Endothelial cell (in vitro differentiated cells): Measurements from ENCODE around the gene AMHR2. TPM values are rescaled to one million over a fixed set of nuclear protein-coding genes. Genes with fewer than 3 reads are reported as not detected.
"Not testable (repeated sequence)": the region's sequence is repeated elsewhere in the genome, so short reads cannot be mapped to it uniquely, and the experiment has no call there.

Experiments used
- DNase-seq: peaks from one replicate; pipeline ENCODE4 v3.0.0; 2021; ENCODE audit warnings: low spot score
- H3K27ac Mint-ChIP-seq: one replicate; pipeline ENCODE4 v1.8.0; 2021; ENCODE audit warnings: mixed read lengths, inconsistent platforms; ENCODE audit not compliant: unreplicated experiment
- H3K27me3 Mint-ChIP-seq: one replicate; pipeline ENCODE4 v1.8.0; 2021; ENCODE audit warnings: mild to moderate bottlenecking, moderate library complexity, mixed read lengths, inconsistent platforms; ENCODE audit not compliant: unreplicated experiment
- H3K36me3 Mint-ChIP-seq: one replicate; pipeline ENCODE4 v1.8.0; 2021; ENCODE audit warnings: mild to moderate bottlenecking, low read depth, mixed read lengths, inconsistent platforms; ENCODE audit not compliant: unreplicated experiment
- H3K4me1 Mint-ChIP-seq: one replicate; pipeline ENCODE4 v1.8.0; 2021; ENCODE audit warnings: mild to moderate bottlenecking, mixed read lengths, inconsistent platforms; ENCODE audit not compliant: unreplicated experiment
- H3K4me3 Mint-ChIP-seq: one replicate; pipeline ENCODE4 v1.8.0; 2021; ENCODE audit warnings: mild to moderate bottlenecking, mixed read lengths, inconsistent platforms; ENCODE audit not compliant: unreplicated experiment
- H3K9me3 Mint-ChIP-seq: one replicate; pipeline ENCODE4 v1.8.0; 2021; ENCODE audit warnings: mixed read lengths, inconsistent platforms; ENCODE audit not compliant: unreplicated experiment
- CTCF ChIP-seq: fragments of 200-600 bp; sonication (generic); IDR thresholded peaks from one replicate; pipeline ENCODE4 v1.5.0; 2021; ENCODE audit warnings: antibody characterized with exemption; ENCODE audit not compliant: unreplicated experiment
- total RNA-seq: library from RNA; stranded (reverse); fragmentation: NEBNext Ultra II Directional; extraction: Animal tissue kit (Norgen Biotek cat#: 25700); gene quantifications from one replicate; pipeline ENCODE4 v1.2.1, GENCODE V29; 2021; ENCODE audit not compliant: unreplicated experiment

The AMHR2 gene
- total RNA-seq, 1 donor from 2014 or later = 1.3 TPM

GRCh38 chr12:53402871-53403270 lies 20.8 kb upstream of the AMHR2 start:
- Mint-ChIP-seq H3K4me3 (no peak overlapping the region), H3K27ac (no peak overlapping the region), H3K27me3 (peaks cover 2% of the 10 kb centered on the region), H3K36me3 (peaks cover 11% of the 10 kb centered on the region), H3K9me3 (no peaks in the 10 kb centered on the region), H3K4me1 (no peaks in the 10 kb centered on the region)
- DNase-seq = no peak
- no peak for TF ChIP-seq CTCF

- H3K27me3 Mint-ChIP-seq = peaks cover 8% of the 10 kb centered on the region
- no peak overlapping the region for H3K4me3 Mint-ChIP-seq
- H3K36me3 Mint-ChIP-seq = peaks cover 29% of the 10 kb centered on the region
- H3K27ac Mint-ChIP-seq = no peak overlapping the region
- H3K4me1 Mint-ChIP-seq = peaks cover 43% of the 10 kb centered on the region
- TF ChIP-seq CTCF = no peak
- H3K9me3 Mint-ChIP-seq = no peaks in the 10 kb centered on the region
- DNase-seq = no peak
Observed at GRCh38 chr12:53410951-53411350, 12.7 kb upstream of the AMHR2 start.

- H3K36me3 Mint-ChIP-seq = peaks cover 26% of the 10 kb centered on the region
- H3K9me3 Mint-ChIP-seq = no peaks in the 10 kb centered on the region
- no peak overlapping the region for H3K4me3 Mint-ChIP-seq
- H3K4me1 Mint-ChIP-seq = peaks cover 51% of the 10 kb centered on the region
- no peak for DNase-seq
- TF ChIP-seq CTCF = no peak
- H3K27ac Mint-ChIP-seq = peak overlapping the region; percentile 84
- peaks cover 8% of the 10 kb centered on the region for H3K27me3 Mint-ChIP-seq
Observed at GRCh38 chr12:53413485-53414204, 10.0 kb upstream of the AMHR2 start.

GRCh38 chr12:53414756-53415417 lies 8.8 kb upstream of the AMHR2 start:
- DNase-seq = no peak

GRCh38 chr12:53415752-53416389 lies 7.8 kb upstream of the AMHR2 start:
- H3K27me3 Mint-ChIP-seq = peaks cover 14% of the 10 kb centered on the region
- not testable (repeated sequence) for DNase-seq, H3K4me3 Mint-ChIP-seq, H3K9me3 Mint-ChIP-seq
- H3K36me3 Mint-ChIP-seq = peaks cover 19% of the 10 kb centered on the region
- peak overlapping the region; percentile 76 for H3K27ac Mint-ChIP-seq
- peaks cover 65% of the 10 kb centered on the region for H3K4me1 Mint-ChIP-seq

More at GRCh38 chr12:53414756-53415417, 8.8 kb upstream of the AMHR2 start:
- Mint-ChIP-seq H3K4me1 (peaks cover 60% of the 10 kb centered on the region), H3K9me3 (no peaks in the 10 kb centered on the region), H3K36me3 (peaks cover 23% of the 10 kb centered on the region), H3K27me3 (peaks cover 13% of the 10 kb centered on the region), H3K4me3 (no peak overlapping the region), H3K27ac (peak overlapping the region; percentile 76)
- TF ChIP-seq CTCF = no peak

- Mint-ChIP-seq H3K4me1 (peaks cover 60% of the 10 kb centered on the region), H3K27me3 (peaks cover 11% of the 10 kb centered on the region)
- not testable (repeated sequence) for H3K4me3 Mint-ChIP-seq, DNase-seq, H3K9me3 Mint-ChIP-seq, H3K27ac Mint-ChIP-seq, H3K36me3 Mint-ChIP-seq
Observed at GRCh38 chr12:53417291-53417816, 6.3 kb upstream of the AMHR2 start.
